GM19452 (cell line): Measurements from ENCODE around the gene PHC1.
"Not testable (repeated sequence)": the region's sequence is repeated elsewhere in the genome, so short reads cannot be mapped to it uniquely, and the experiment has no call there.

ENCODE experiments used
- ATAC-seq: cut with Tn5 transposase; IDR thresholded peaks from one replicate; pipeline ENCODE4 v1.9.1; 2021; ENCODE audit not compliant: unreplicated experiment

PHC1 gene

GRCh38 chr12:8914033-8914715 lies at the start of gene PHC1:
Gene PHC1, plus strand, starts transcription at chr12:8914509. Its CDS starts 3,169 bp downstream, at chr12:8917678.
- ATAC-seq = not testable (repeated sequence)

GRCh38 chr12:8866429-8866828 lies 47.9 kb upstream of the PHC1 start:
- no peak for ATAC-seq

DNA sequence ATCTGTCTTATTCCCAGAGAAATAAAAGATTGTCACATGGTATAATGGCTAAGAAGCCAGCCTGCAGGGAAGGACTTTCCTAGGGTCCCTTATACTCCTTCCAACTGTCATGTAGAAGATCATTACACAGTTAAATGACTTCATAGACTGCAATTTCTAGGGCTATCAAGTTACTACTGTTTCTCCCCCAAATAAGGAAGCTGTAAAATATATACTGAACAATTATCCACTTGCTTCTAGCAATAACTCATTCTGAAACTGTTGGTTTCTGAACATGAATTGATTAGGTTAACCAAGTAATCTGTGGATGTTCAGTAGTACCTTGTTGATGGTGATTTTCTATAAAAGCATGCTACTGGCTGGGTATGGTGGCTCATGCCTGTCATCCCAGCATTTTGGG lies 47.3 kb upstream of the PHC1 start:
- no peak for ATAC-seq

- ATAC-seq = no peak
Measured at GRCh38 chr12:8867786-8868185, 46.5 kb upstream of the PHC1 start.

DNA sequence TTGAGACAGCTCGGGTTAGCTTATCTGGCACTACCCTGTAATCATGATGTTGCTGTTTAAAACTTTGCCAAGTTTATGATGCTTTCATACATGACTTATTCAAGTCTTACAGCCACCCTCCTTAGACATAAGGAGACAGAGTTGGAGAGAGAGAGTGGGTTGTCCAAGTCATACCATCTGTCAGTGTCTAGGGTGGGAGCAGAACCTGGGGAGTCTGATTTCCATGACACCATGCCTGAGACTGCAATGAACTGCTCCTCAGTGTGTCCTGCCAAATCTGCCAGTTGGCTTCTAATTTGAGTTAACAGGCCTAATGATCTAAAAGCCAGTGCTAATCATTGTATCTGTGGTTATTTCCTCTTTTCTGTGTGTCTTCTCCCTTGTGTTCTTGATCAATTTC lies 43.7 kb upstream of the PHC1 start:
- no peak for ATAC-seq

GRCh38 chr12:8871068-8871467 lies 43.2 kb upstream of the PHC1 start:
- ATAC-seq = no peak

GRCh38 chr12:8876887-8877286 lies 37.4 kb upstream of the PHC1 start:
- ATAC-seq = no peak

DNA sequence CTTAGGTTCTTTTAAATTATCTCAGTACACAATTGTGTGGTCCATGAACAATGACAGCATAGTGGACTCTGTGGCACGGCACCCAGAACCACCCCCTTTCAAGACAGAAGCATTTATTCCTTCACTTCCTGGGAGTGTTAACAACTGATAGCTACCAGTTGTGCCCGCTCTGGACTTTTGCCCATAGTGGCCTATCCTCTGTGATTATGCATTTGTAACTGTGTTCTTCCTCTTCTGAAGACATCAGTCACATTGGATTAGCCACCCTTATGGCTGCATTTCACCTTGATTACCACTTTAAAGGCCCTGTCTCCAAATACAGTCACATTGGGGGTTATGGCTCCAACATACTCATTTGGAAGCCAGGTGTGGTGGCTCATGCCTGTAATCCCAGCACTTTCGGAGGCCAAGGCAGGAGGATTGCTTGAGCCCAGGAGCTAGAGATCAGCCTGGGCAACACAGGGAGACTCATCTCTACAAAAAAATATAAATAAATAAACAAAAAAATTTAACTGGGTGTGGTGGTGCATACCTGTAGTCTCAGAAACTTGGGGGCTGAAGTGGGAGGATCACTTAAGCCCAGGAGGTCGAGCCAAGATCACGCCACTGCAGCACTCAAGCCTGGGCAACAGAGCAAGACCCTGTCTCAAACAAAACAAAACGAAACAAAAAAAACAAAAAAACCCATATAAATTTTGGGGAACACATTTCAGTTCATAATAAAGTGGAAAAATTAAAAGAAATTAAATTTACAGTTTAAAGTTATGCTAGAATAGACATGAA lies 27.6 kb upstream of the PHC1 start:
- ATAC-seq = no peak

- no peak for ATAC-seq
Measured at GRCh38 chr12:8887285-8887715, 27.0 kb upstream of the PHC1 start.

GRCh38 chr12:8890313-8891085 lies 23.8 kb upstream of the PHC1 start:
- ATAC-seq = no peak

GRCh38 chr12:8891976-8892375 lies 22.3 kb upstream of the PHC1 start:
- no peak for ATAC-seq

DNA sequence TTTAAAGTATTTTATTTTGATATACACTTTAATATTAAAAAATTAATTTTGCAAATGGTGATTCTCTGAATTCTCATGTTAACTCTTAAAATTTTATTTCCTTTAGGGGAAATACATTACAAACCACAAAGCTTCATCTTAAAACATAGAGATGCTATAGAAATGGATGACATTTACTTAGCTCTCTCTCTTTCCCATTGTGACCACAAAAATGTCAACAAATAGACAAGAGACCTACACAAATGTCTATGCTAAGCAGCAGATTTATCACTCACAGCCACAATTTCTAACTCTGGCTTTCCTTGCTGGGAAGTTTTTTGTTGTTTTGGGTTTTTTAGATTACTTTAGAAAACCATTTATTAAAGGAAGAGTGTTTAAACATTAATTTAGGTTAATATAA lies 19.9 kb upstream of the PHC1 start:
- ATAC-seq = no peak

GRCh38 chr12:8894986-8895385 lies 19.3 kb upstream of the PHC1 start:
- ATAC-seq = no peak

- no peak for ATAC-seq
Measured at GRCh38 chr12:8897081-8897480, 17.2 kb upstream of the PHC1 start.

GRCh38 chr12:8899830-8900229 lies 14.5 kb upstream of the PHC1 start:
- no peak for ATAC-seq

GRCh38 chr12:8902703-8903102 lies 11.6 kb upstream of the PHC1 start:
- not testable (repeated sequence) for ATAC-seq

GRCh38 chr12:8903646-8904045 lies 10.7 kb upstream of the PHC1 start:
- ATAC-seq = no peak

DNA sequence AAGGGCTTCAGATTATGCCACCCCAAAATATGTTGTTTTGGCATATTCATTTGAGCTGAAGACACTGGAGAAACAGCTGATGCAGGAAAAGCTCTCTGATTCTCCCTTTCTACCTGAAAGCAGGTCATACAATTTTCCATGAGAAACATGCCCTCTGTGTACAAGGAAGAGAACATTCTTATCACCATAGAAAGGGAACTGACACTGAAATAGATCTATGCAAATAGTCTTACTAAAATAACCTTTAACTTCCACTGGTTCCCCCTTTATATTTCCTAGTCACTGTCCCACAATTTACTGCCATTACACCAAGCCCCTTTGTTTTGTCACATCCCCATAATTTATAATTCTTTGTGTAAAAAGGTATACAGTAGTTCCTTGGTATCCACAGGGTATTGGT lies 9.6 kb upstream of the PHC1 start:
- no peak for ATAC-seq

- ATAC-seq = no peak
Measured at GRCh38 chr12:8905546-8905945, 8.8 kb upstream of the PHC1 start.

GRCh38 chr12:8906266-8907180 lies 7.8 kb upstream of the PHC1 start:
- no peak for ATAC-seq

DNA sequence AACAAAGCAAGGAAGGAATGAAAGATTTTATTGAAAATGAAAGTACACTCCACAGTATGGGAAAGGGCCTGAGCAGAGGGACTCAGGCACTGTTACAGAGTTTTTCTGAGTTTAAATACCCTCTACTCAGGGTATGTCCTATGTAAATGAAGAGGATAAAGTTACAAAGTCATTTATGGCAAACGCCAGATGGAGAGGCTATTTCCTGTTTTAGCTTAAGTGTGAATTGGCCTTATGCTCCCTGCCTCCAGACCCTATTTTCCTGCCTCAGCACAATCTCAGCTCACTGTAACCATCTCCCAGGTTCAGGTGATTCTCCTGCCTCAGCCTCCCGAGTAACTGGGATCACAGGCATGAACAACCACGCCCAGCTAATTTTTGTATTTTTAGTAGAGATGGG lies 6.8 kb upstream of the PHC1 start:
- ATAC-seq = no peak
